Hindlimb muscle (tissue), 1 donor: ENCODE results near the gene PIK3IP1. TPM values are rescaled to one million over a fixed set of nuclear protein-coding genes. Genes with fewer than 3 reads are reported as not detected.
"Not testable (repeated sequence)": the region's sequence is repeated elsewhere in the genome, so short reads cannot be mapped to it uniquely, and the experiment has no call there.

Source experiments
- DNase-seq: peaks from one replicate; pipeline ENCODE4 v3.0.0-alpha.2; 2013
- polyA plus RNA-seq: library from polyadenylated mRNA; unstranded; fragments of 120-200 nt; gene quantifications from one replicate; pipeline ENCODE4 v1.2.1, GENCODE V29; 2013; ENCODE audit not compliant: insufficient read length

The PIK3IP1 gene
- polyA plus RNA-seq, result 6.5 TPM

DNA sequence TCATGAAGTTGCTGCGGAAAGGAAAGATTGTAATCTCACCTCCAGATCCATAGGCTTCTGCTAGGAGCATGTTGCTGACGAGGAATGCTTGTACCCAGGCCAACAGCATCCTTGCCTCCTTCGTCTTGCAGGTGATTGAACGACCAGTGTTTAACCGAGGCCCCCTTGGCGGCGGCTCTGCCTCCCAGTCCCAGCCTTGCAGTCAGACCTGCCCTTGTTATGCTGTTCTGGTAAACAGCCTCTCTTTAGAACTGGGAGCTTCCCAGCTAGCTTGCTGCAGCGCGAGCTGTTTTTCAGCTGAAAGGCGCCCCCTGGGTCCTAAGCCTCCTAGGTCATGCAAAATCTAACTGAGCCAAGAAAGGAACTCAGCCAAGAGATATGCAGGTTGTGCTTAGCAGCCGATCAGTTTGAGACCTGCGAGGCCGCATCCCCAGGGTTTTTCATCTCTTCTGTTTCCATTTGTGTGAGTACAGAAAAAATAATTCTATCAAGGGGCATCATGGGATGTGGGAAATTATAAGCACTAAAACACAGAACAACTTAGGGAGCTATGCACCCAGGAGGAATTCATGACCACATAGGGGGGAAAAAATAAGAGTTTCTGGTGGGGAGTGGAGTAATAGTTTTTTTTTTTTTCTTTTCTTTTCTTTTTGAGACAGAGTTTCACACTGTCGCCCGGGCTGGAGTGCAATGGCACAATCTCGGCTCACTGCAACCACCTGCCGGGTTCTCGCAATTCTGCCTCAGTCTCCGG lies at the start of gene PIK3IP1:
PIK3IP1 (minus strand) TSS at position 253 of the 754 bp plus-strand sequence; CDS start at position 109, 144 bp downstream.
- peak; percentile 70 for DNase-seq

DNA sequence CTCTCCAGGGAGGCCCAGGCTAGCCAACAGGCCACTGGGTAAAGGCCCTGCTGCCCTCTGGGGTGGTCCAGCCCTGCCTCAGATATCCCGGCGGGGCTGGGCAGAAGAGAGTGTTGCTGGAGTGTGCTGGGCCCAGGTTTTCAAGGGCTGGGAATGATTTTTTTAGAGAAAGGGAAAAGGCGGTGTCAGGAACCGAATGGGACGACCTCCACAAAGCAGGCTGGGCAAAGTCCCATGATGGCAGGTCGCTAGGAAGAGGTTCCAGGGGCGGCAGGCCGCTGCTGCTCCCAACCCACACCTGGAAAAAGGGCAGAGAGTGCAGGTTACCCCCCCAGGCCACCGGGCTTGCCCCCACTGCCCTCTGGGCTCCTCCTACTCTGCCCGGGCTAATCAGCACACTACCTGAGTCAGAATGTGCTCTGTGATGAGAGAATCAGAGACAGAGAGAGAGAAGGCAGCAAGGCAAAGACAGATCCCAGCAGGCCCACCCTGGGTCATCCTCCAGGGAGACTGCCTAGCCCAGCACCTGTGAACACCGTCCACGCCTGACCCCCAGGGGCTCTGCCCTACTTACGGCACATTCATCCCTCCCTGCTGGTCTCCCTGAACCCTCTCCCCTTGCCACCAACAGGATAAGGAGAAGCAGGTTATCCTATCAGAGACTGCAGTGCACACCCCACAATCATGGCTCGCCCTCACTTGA lies 49.2 kb upstream of the PIK3IP1 start:
- DNase-seq, result no peak

GRCh38 chr22:31340765-31341247 lies 48.5 kb upstream of the PIK3IP1 start:
- DNase-seq, result no peak

DNA sequence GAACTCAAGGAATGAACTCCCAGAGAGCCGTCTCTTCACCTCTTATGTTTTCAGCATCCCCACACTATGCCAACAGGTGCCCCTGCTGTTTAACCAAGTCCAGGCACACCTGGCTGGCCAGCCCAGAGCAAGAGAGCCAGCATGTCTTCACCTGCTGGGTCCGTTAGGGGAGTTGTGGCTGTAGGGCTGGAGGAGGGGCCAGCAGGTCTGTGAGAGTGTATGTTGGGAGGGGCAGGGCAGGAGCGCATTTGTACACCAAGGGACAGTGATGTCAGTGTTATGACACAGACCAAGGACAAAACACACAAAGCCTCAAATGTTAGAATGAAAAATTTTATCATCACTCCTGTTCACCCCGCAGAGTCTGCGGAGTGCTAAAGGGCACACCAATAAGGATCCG lies 48.1 kb upstream of the PIK3IP1 start:
- DNase-seq, result no peak

- no peak for DNase-seq
Observed at GRCh38 chr22:31339148-31339832, 47.0 kb upstream of the PIK3IP1 start.

DNA sequence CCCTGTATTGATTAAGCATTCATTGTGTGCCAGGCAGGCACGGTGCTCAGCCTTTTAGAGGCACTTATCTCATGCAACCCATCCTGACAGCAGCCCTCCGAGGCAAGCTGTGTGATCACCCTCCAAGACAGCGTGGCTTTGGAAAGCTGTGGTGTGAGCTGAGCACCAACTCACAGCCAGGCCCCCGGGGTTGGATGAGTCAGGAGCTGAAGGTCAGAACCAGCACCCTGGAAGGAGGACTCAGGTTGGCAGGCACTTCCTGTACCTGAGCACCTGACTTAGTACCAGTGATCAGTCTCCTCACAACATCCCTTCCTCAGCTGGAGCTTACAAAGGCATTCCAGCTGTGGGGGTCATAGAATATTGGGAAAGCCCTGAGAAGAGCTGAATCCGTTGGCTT lies 44.9 kb upstream of the PIK3IP1 start:
- no peak for DNase-seq

DNA sequence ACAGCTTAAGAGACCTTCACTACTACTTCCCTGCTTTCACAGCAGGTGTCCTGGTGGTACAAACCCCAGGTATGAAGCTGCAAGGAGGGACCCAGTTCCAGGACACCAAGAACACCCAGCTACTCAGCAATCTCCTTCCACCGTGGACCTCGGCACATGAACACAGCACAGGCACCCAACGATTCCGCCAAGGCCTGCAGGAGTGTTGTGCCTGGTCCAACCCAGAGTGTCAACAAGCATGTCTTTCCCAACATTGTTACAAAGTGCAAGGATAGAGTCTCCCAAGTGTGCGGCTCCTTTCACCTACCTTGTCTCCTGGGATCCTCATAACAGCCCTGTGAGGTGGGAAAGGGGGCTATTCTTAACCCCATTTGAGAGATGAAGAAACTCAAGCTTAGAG lies 42.0 kb upstream of the PIK3IP1 start:
- no peak for DNase-seq

- DNase-seq, result peak; percentile 34
Observed at GRCh38 chr22:31333641-31334040, 41.4 kb upstream of the PIK3IP1 start.

DNA sequence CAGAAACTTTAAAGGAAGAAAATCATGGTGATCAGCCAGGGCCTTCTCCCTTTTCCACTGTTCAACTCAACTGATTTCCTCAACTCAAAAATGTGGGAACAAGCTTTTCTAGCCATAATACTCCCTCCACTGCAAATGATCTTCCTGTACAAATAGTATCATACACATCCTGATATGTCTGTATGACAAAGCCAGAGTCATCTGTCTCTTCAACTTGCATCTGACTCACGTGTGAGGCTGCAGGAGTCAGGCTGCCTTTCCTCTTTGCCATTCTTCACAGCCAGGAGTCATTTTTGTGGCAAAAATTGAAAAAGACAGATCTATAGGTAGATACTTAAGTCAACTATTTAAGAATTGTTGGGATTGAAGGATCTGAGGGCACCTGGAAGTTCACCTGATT lies 40.6 kb upstream of the PIK3IP1 start:
- no peak for DNase-seq

DNA sequence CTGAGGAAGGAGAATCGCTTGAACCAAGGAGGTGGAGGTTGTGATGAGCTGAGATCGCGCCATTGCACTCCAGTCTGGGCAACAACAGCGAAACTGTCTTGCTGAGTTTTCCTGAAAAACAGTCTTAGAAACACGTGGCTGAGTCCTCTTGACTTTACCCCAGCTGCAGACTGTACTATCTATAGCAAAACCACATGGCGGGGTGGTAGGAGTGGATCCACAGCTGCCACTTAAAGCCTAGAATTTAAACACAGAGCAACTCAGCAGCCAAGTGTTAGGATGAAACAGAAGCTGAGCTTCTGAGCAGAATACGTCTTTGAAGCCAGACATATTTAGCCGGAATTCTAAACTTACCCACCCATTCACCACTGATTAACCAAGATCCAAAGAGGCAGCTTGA lies 39.7 kb upstream of the PIK3IP1 start:
- no peak for DNase-seq

GRCh38 chr22:31329453-31330215 lies 37.3 kb upstream of the PIK3IP1 start:
- DNase-seq, result no peak

DNA sequence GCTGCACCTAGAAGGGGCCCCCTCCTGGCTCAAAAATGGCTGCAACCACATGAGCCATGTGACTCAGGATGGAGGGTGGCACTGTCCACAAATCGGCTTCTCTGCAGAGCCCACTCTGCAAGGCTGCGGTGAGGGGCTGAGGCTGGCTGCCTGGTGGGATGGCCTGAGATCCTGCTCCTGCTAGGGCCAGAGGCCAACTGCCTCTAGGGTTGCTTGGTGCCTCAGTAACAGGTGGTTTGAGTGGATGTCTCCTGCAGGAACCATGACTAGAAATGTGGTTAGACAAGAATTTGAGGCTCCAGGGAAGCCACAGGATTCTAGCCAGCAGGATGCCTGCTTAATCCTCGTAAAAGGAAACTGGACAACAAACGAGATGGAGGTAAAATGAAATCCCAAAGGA lies 36.7 kb upstream of the PIK3IP1 start:
- DNase-seq, result no peak

- DNase-seq, result no peak
Observed at GRCh38 chr22:31328544-31328960, 36.3 kb upstream of the PIK3IP1 start.

- DNase-seq, result no peak
Observed at GRCh38 chr22:31327806-31328543, 35.7 kb upstream of the PIK3IP1 start.

DNA sequence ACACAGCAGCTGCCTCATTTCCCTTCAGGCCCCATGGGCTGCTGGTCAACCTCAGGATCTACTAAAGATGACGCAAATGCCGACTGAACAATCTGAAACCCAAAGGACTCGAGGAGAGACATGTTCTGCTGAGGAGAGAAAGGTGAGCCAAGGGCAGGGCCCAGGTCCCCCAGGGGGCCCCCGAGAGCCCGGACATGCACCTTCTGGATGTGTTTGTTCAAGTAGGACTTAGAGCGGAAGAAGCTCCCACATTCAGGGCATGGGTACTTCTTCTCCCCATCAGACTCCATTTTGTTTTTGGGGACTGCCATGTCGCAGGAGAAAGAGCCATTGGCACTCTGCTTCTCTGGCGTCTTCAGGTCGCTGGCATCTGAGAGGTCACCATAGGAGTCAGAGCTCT lies 34.6 kb upstream of the PIK3IP1 start:
- no peak for DNase-seq

DNA sequence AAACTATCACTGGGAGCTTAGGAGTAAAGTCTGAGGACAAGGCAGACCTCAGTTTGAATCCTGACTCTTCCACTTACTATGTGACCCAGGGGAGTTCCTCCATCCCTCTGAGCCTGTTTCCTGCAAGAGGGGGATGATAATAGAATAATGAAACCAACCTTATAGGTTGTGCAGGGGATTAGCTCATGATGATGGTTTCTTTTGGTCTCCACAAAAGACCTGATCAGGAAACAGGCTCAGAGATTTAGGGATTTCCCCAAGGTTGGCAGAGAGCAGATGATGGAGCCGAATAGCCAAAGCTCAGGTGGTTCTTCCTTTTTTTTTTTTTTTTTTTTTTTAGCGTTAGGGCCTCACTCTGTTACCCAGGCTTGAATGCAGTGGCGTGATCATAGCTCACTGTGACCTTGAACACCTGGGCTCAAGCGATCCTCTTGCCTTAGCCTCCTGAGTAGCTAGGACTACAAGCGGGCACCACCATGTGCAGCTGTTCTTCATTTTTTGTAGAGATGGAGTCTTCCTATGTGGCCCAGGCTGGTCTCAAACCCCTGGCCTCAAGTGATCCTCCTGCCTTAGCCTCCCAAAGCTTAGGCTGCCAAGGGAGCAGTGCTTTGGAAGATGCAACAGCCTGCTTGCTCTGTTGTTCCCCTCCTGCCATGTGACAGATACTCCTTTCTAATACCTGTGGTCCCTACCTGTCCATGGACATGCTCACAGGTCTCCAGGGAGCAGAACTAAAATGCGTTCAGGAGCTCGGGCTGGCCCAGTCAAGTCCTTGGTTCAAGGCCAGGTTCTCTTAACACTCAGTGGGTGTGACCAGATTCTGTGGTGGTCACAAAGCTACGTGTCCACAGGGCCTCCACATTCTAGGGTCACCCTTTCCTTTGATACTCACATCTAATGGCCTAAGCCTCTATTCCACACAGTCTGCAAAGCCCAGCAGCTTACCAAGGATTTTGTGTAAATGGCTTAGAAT lies 31.6 kb upstream of the PIK3IP1 start:
- no peak for DNase-seq

- no peak for DNase-seq
Observed at GRCh38 chr22:31321421-31321820, 29.1 kb upstream of the PIK3IP1 start.

GRCh38 chr22:31314220-31314619 lies 21.9 kb upstream of the PIK3IP1 start:
- DNase-seq, result not testable (repeated sequence)

DNA sequence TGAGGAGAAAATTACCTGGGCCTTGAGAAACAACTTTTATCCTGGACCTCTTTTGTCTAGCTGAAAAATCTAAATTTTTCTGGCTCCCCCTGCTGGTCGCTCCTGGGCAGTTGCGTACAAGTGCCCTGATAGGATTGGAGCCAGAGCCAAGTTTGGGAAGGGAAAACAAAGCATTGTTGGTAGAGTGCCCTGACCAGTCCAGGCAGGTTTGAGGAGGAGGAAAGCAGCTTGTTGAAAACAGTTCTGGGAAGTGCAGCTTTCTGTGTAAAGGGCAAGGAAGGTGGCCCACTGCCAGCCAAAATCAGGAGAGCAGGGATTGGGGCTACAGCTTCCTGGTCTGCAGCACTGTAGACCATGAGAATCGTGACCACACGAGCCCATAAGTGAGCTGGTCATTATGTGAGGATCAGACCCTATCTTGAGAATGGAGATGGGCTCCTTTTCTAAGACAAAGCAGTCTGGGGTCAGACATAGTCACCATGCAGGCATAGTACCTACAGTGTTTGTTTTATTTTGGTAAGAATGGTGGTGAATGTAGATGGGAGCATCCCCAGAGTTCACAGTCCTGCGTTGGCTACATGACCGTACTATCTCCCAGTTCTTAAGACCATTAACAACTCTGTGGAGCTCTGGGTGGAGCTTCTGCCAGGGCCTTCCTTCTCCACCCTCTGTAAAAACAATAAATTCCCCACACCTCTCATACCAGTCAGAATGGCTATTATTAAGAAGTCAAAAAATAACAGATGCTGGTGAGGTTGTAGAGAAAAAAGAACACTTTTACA lies 21.3 kb upstream of the PIK3IP1 start:
- peak; percentile 40 for DNase-seq

DNA sequence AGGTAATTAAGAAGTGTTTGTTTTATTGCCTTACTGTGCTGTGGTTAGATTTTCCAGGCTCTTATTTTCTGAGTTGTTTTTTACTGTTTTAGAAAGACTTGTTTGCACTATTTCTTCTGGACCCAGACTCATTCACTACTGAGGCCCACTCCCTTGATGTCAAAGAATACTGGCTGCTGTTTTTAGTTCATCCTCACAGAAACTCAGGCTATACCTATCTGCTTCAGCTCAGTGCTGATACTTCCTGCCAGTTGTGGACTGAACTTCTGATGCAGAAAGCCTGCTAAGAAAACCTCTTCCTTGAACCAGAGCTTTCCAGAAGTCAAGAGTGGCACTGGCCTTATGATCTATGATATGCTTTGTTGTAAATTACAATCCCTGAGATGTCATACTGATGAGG lies 15.9 kb upstream of the PIK3IP1 start:
- DNase-seq, result no peak
